ENCODE data around the gene RTN4RL1.

DNA sequence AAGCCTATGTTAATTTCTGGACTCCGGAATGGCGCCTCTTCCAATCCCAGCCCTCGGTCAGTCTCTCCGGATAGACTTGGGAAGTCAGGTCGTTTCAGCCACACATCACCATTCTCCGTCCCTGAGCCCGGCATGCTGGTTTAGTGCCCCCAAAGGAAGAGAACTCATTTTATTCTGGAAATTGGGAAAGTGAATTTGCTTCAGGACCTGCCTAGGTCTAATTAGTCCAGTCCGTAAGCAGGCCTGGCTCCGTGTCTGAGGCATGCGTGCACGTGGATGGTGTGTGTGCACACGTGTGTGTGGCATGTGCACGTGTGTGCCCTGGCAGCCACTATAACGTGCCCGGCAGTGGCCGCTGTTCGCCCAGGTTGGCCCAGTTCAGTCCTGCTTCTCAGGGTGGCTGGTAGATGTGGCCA is 117.9 kb downstream of the RTN4RL1 start:
- no peak for TF ChIP-seq POLR2AphosphoS5 (IDR thresholded peaks at IDR 0.05)
- TF ChIP-seq, protein P1, sequence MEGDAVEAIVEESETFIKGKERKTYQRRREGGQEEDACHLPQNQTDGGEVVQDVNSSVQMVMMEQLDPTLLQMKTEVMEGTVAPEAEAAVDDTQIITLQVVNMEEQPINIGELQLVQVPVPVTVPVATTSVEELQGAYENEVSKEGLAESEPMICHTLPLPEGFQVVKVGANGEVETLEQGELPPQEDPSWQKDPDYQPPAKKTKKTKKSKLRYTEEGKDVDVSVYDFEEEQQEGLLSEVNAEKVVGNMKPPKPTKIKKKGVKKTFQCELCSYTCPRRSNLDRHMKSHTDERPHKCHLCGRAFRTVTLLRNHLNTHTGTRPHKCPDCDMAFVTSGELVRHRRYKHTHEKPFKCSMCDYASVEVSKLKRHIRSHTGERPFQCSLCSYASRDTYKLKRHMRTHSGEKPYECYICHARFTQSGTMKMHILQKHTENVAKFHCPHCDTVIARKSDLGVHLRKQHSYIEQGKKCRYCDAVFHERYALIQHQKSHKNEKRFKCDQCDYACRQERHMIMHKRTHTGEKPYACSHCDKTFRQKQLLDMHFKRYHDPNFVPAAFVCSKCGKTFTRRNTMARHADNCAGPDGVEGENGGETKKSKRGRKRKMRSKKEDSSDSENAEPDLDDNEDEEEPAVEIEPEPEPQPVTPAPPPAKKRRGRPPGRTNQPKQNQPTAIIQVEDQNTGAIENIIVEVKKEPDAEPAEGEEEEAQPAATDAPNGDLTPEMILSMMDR (IDR thresholded peaks at IDR 0.05), result no peak
